HepG2 (cell line): ENCODE measurements around the gene NIN. TPM values are rescaled to one million over a fixed set of nuclear protein-coding genes. Genes with fewer than 3 reads are reported as not detected.
"Not testable (repeated sequence)": the region's sequence is repeated elsewhere in the genome, so short reads cannot be mapped to it uniquely, and the experiment has no call there.

Source experiments
- ATAC-seq: fragments of 200-7000 bp; cut with Tn5 transposase; 3 replicates; pipeline ENCODE4 v1.9.1; 2020; ENCODE audit warnings: mild to moderate bottlenecking, moderate library complexity
- BruUV-seq: library from RNA; stranded (reverse); fragments of 400-500 nt; replicated peaks from 2 replicates; lab custom pipeline; 2021; lab: Mats Ljungman, UMichigan
- CTCF ChIA-PET: fragments of 300-600 bp; formaldehyde crosslinking; extraction: SDS; loops from one replicate; lab custom pipeline; 2021; ENCODE audit warnings: low total read pairs, inconsistent platforms, low intra/inter-chr PET ratio; lab: Yijun Ruan, JAX
- POLR2A ChIA-PET: fragments of 350-600 bp; sonication (Branson Sonifier 250); formaldehyde crosslinking; loops from one replicate; lab custom pipeline; 2020; ENCODE audit warnings: antibody characterized with exemption, inconsistent platforms; lab: Yijun Ruan, JAX
- DNase-seq: peaks from one replicate; pipeline ENCODE4 v3.0.0-alpha.2; 2015; ENCODE audit warnings: low spot score
- FAIRE-seq: peaks from 3 replicates; lab custom pipeline; 2011; peaks lifted over from hg19 to GRCh38; lab: Jason Lieb, UNC
- H2AFZ ChIP-seq: one replicate; pipeline ENCODE4 v1.6.1; 2011; ENCODE audit warnings: low read length, inconsistent platforms
- H3K27ac ChIP-seq: fragments of 300-600 bp; 3 replicates; pipeline ENCODE4 v1.8.0; 2011; ENCODE audit warnings: mixed run types, mild to moderate bottlenecking, mixed read lengths, low read length, inconsistent platforms; ENCODE audit not compliant: insufficient read depth; ENCODE audit errors: extremely low read length
- H3K27me3 ChIP-seq, 2 experiments: fragments of 200-600 bp in 1 of 2; 2 replicates in 1 of 2; 3 replicates in 1 of 2; pipeline versions ENCODE4 v1.6.0 to v1.8.0; 2011; ENCODE audit warnings: low read length in 2 of 2, mild to moderate bottlenecking in 2 of 2, moderate library complexity in 2 of 2, inconsistent platforms in 1 of 2; ENCODE audit not compliant: insufficient read depth in 2 of 2, control insufficient read depth in 1 of 2
- H3K36me3 ChIP-seq, 2 experiments: fragments of 200-600 bp in 1 of 2; replicated peaks in 1 of 2; 2 replicates in 1 of 2; 3 replicates in 1 of 2; pipeline versions ENCODE4 v1.5.1 to v1.8.0; 2011; ENCODE audit warnings: low read length in 2 of 2, inconsistent platforms in 1 of 2; ENCODE audit not compliant: insufficient read depth in 2 of 2, control insufficient read depth in 1 of 2
- H3K4me1 ChIP-seq: 2 replicates; pipeline ENCODE4 v1.5.1; 2012; ENCODE audit warnings: low read length, inconsistent platforms; ENCODE audit not compliant: insufficient read depth
- H3K4me2 ChIP-seq: 2 replicates; pipeline ENCODE4 v1.6.0; 2011; ENCODE audit warnings: low read depth, low read length, inconsistent platforms
- H3K4me3 ChIP-seq, 3 experiments: fragments of 200-600 bp in 1 of 3; sonication (generic), shearing (Covaris generic) in 1 of 3; replicated peaks in 1 of 3; 2 replicates each; pipeline ENCODE4 v1.5.1; 2011 to 2016; ENCODE audit warnings: low read length in 3 of 3, inconsistent platforms in 2 of 3, low read depth in 2 of 3, mild to moderate bottlenecking in 2 of 3, control low read depth in 1 of 3, mixed read lengths in 1 of 3; ENCODE audit not compliant: insufficient read depth in 1 of 3
- H3K79me2 ChIP-seq: one replicate; pipeline ENCODE4 v1.6.1; 2011; ENCODE audit warnings: low read length, inconsistent platforms; ENCODE audit not compliant: insufficient read depth
- H3K9ac ChIP-seq: 2 replicates; pipeline ENCODE4 v1.6.0; 2011; ENCODE audit warnings: mild to moderate bottlenecking, low read depth, low read length, inconsistent platforms; ENCODE audit not compliant: insufficient read depth
- H3K9me3 ChIP-seq: 2 replicates; pipeline ENCODE4 v1.5.1; 2012; ENCODE audit warnings: mild to moderate bottlenecking, low read length
- H4K20me1 ChIP-seq: 2 replicates; pipeline ENCODE4 v1.6.0; 2011; ENCODE audit warnings: inconsistent platforms, mild to moderate bottlenecking, low read length, moderate library complexity; ENCODE audit not compliant: insufficient read depth
- PHF20 ChIP-seq: sonication (generic); formaldehyde crosslinking; IDR thresholded peaks from 2 replicates; pipeline ENCODE4 v1.5.0; 2020; ENCODE audit warnings: mild to moderate bottlenecking, missing genetic modification reagents
- SALL2 ChIP-seq: sonication (generic); formaldehyde crosslinking; IDR thresholded peaks from 2 replicates; pipeline ENCODE4 v1.8.1; 2023; ENCODE audit warnings: mild to moderate bottlenecking, missing genetic modification reagents, inconsistent platforms
- SRSF1 ChIP-seq: fragments of 200-400 bp; formaldehyde crosslinking; optimal IDR thresholded peaks from 2 replicates; pipeline ENCODE3; 2017; ENCODE audit warnings: mild to moderate bottlenecking, low read depth, low read length, moderate library complexity
- ZKSCAN1 ChIP-seq: fragments of 150-350 bp; IDR thresholded peaks from 2 replicates; pipeline ENCODE4 v1.6.1; 2014; ENCODE audit warnings: low read length
- ZNF251 ChIP-seq: sonication (generic); formaldehyde crosslinking; IDR thresholded peaks from 2 replicates; pipeline ENCODE4 v1.9.0; 2021; ENCODE audit warnings: mild to moderate bottlenecking, missing genetic modification reagents
- ZNF335 ChIP-seq: sonication (generic); formaldehyde crosslinking; IDR thresholded peaks from 2 replicates; pipeline ENCODE4 v1.4.0; 2020; ENCODE audit warnings: missing genetic modification reagents
- ZNF33A ChIP-seq: sonication (generic); formaldehyde crosslinking; IDR thresholded peaks from 2 replicates; pipeline ENCODE4 v1.5.1; 2020; ENCODE audit warnings: missing genetic modification reagents, mild to moderate bottlenecking, moderate library complexity, borderline replicate concordance
- ZNF446 ChIP-seq: sonication (generic); formaldehyde crosslinking; IDR thresholded peaks from 2 replicates; pipeline ENCODE4 v1.5.0; 2020; ENCODE audit warnings: mild to moderate bottlenecking, missing genetic modification reagents
- WGBS: methylation state at CpG from one replicate; pipeline ENCODE4 v1.1.6; 2017; ENCODE audit warnings: low lambda C conversion rate; 5-methylcytosine and 5-hydroxymethylcytosine counted together
- in situ Hi-C: cut with HindIII; loops from 2 replicates; pipeline ENCODE4 v1.10.0; 2017; ENCODE audit warnings: low pct_unique_long_range_greater_than_20kb; ENCODE audit not compliant: extremely low pct_ligation_motif_present
- intact Hi-C: fragments of 100-400 bp; cut with micrococcal nuclease; formaldehyde crosslinking; loops from one replicate; pipeline ENCODE4 v1.10.0; 2022; ENCODE audit not compliant: unreplicated experiment
- polyA plus RNA-seq, 8 experiments: library from polyadenylated mRNA; depleted of rRNA in 3 of 8; stranded (reverse) in 7 of 8; unstranded in 1 of 8; fragments of >200 nt; fragmentation: Illumina TruSeq in 4 of 8; extraction: Trizol in 4 of 8; gene quantifications; 2 replicates each; pipeline versions ENCODE4 v1.2.1 to v1.2.3, GENCODE V29; 2011 to 2016; ENCODE audit warnings: low read depth in 4 of 8, missing spikeins in 1 of 8, mixed read lengths in 1 of 8; ENCODE audit not compliant: insufficient read depth in 1 of 8
- total RNA-seq, 5 experiments: library from RNA; depleted of rRNA; stranded (reverse); fragments of >200 nt; fragmentation: Illumina TruSeq; extraction: Trizol; gene quantifications; 2 replicates each; pipeline ENCODE4 v1.2.3, GENCODE V29; 2016; ENCODE audit warnings: low read depth in 1 of 5
- TF ChIP-seq, protein P1 (sequence below): sonication (generic); formaldehyde crosslinking; IDR thresholded peaks from 2 replicates; pipeline ENCODE4 v1.5.0; 2020; ENCODE audit warnings: missing genetic modification reagents, mild to moderate bottlenecking, borderline replicate concordance
- TF ChIP-seq, protein P2 (sequence below): sonication (generic); formaldehyde crosslinking; IDR thresholded peaks from 2 replicates; pipeline ENCODE4 v1.8.1; 2022; ENCODE audit warnings: mild to moderate bottlenecking, missing genetic modification reagents
- TF ChIP-seq, protein P3 (sequence below): sonication (generic); formaldehyde crosslinking; IDR thresholded peaks from 2 replicates; pipeline ENCODE4 v1.4.0; 2020; ENCODE audit warnings: missing genetic modification reagents; ENCODE audit errors: not compliant biosample characterization
- TF ChIP-seq, protein P4 (sequence below): IDR thresholded peaks from 2 replicates; pipeline ENCODE4 v1.6.1; 2012; ENCODE audit warnings: inconsistent platforms

Gene NIN
- total and polyA plus RNA-seq, 2 of the 13 experiments (the other 11 are each of a cell fraction or from before 2014, with no cell fraction given), result 2.8 to 9.7 TPM

DNA sequence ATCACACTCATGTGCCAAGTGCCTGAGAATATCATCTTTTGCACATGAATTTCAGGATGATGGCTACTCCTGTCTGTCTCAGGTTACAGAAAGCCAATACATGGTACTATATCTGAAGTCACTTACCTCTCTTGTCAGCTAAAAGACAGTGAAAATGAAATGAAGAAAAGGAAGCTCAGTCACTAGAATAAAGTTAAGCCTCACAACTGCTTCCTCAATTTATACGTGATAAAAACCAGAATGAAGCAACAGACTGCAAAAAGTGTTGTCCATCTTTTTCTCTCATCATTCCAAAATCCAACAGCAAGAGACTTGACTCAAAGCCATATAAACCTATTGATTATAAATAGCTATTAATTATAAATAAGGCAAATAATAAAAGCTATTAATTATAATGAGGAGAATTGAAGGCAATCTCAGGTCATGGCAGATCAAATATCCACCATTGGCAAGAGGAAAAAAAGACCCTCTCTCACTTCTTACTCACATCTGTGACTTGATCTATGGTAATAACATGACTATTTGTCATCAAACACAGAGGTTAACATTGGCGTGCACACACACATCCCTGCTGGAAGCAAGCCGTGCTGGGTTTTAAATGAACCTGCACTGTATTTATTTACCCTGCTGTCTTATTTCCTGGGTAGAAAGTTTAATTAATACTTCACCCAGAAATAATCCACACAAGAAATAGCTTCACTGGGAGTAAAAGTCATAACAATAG is 10.0 kb downstream of the NIN start:
- ATAC-seq (no peak), DNase-seq (no peak), FAIRE-seq (no peak)
- intact Hi-C loops (no loop called here), in situ Hi-C loops (no loop called here)
- H3K27ac ChIP-seq, result no peak overlapping the region
- ChIA-PET POLR2A (no interaction called here), CTCF (no interaction called here)
- no peak overlapping the region for H3K4me3 ChIP-seq
- TF ChIP-seq, protein P1, sequence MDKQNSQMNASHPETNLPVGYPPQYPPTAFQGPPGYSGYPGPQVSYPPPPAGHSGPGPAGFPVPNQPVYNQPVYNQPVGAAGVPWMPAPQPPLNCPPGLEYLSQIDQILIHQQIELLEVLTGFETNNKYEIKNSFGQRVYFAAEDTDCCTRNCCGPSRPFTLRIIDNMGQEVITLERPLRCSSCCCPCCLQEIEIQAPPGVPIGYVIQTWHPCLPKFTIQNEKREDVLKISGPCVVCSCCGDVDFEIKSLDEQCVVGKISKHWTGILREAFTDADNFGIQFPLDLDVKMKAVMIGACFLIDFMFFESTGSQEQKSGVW (CRISPR knock-in tag), result no peak
- TF ChIP-seq ZNF335 (CRISPR knock-in tag) (no peak), ZNF251 (CRISPR knock-in tag) (no peak), PHF20 (CRISPR knock-in tag) (no peak), ZKSCAN1 (no peak), SALL2 (no peak), ZNF446 (no peak), SRSF1 (no peak), ZNF33A (CRISPR knock-in tag) (no peak)
- TF ChIP-seq, protein P2, sequence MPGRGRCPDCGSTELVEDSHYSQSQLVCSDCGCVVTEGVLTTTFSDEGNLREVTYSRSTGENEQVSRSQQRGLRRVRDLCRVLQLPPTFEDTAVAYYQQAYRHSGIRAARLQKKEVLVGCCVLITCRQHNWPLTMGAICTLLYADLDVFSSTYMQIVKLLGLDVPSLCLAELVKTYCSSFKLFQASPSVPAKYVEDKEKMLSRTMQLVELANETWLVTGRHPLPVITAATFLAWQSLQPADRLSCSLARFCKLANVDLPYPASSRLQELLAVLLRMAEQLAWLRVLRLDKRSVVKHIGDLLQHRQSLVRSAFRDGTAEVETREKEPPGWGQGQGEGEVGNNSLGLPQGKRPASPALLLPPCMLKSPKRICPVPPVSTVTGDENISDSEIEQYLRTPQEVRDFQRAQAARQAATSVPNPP (CRISPR knock-in tag), result no peak
- TF ChIP-seq, protein P3, sequence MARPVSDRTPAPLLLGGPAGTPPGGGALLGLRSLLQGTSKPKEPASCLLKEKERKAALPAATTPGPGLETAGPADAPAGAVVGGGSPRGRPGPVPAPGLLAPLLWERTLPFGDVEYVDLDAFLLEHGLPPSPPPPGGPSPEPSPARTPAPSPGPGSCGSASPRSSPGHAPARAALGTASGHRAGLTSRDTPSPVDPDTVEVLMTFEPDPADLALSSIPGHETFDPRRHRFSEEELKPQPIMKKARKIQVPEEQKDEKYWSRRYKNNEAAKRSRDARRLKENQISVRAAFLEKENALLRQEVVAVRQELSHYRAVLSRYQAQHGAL (CRISPR knock-in tag), result no peak
- TF ChIP-seq, protein P4, sequence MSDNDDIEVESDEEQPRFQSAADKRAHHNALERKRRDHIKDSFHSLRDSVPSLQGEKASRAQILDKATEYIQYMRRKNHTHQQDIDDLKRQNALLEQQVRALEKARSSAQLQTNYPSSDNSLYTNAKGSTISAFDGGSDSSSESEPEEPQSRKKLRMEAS, result no peak
- H3K27me3 ChIP-seq, result no peaks in the 10 kb centered on the region
- H2AFZ ChIP-seq, result no peak overlapping the region
- no peak overlapping the region for H3K4me2 ChIP-seq
- peaks cover 11% of the 10 kb centered on the region for H3K79me2 ChIP-seq
- H3K9me3 ChIP-seq, result no peaks in the 10 kb centered on the region
- no TSS peak for BruUV-seq
- 99% methylated on average over 3 of the region's 3 CpGs for WGBS
- no peaks in the 10 kb centered on the region for H4K20me1 ChIP-seq
- peaks cover 28% of the 10 kb centered on the region for H3K4me1 ChIP-seq
- peaks cover 0 to 3% of the 10 kb centered on the region in 2 experiments; a peak in 1 of 5 replicates for H3K36me3 ChIP-seq
- H3K9ac ChIP-seq, result no peak overlapping the region

DNA sequence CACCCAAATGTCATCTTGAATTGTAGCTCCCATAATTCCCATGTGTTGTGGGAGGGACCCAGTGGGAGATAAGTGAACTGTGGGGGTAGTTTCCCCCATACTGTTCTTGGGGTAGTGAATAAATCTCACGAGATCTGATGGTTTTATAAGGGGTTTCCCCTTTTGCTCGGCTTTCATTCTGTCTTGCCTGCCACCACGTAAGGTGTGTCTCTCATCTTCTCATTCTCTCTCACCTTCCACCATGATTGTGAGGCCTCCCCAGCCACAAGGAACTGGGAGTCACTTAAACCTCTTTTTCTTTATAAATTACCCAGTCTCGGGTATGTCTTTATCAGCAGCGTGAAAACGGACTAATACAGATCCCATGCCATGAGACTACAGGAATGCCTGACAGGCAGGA is 11.7 kb downstream of the NIN start:
- intact Hi-C loops, ATAC-seq, H3K27me3 ChIP-seq, H3K9ac ChIP-seq, BruUV-seq, FAIRE-seq, H3K36me3 ChIP-seq, CTCF ChIA-PET, POLR2A ChIA-PET, H3K4me2 ChIP-seq, H3K27ac ChIP-seq, H2AFZ ChIP-seq, in situ Hi-C loops, DNase-seq, H3K9me3 ChIP-seq, H3K4me3 ChIP-seq, H4K20me1 ChIP-seq: not testable (repeated sequence)
- whole genome bisulfite sequencing, result 97% methylated on average over 6 of the region's 6 CpGs
- H3K79me2 ChIP-seq, result peaks cover 10% of the 10 kb centered on the region
- peaks cover 26% of the 10 kb centered on the region for H3K4me1 ChIP-seq
